Neural cell (in vitro differentiated cells): ENCODE data around the gene F5. TPM values are rescaled to one million over a fixed set of nuclear protein-coding genes. Genes with fewer than 3 reads are reported as not detected.

ENCODE experiments used
- H2AFZ ChIP-seq: fragments of 200-600, 300-800 bp; sonication (generic), shearing (Covaris generic); 2 replicates; pipeline ENCODE4 v1.6.0; 2014; ENCODE audit warnings: low read depth, mild to moderate bottlenecking, antibody characterized with exemption, low read length, moderate library complexity
- H3F3A ChIP-seq: fragments of 200-600 bp; shearing (Covaris generic); 2 replicates; pipeline ENCODE4 v1.6.1; 2016; ENCODE audit warnings: mild to moderate bottlenecking, moderate library complexity, mixed read lengths, antibody characterized with exemption, low read length; ENCODE audit not compliant: insufficient read depth, poor library complexity, severe bottlenecking
- H3K27ac ChIP-seq: fragments of 200-600, 300-800 bp; sonication (generic), shearing (Covaris generic); 2 replicates; pipeline ENCODE4 v1.5.1; 2014; ENCODE audit warnings: mild to moderate bottlenecking, low read length, moderate library complexity
- H3K27me3 ChIP-seq: fragments of 300-800, 200-600 bp; sonication (generic), shearing (Covaris generic); 2 replicates; pipeline ENCODE4 v1.6.0; 2014; ENCODE audit warnings: mild to moderate bottlenecking, low read depth, low read length, moderate library complexity; ENCODE audit not compliant: insufficient read depth
- H3K36me3 ChIP-seq: fragments of 300-800, 200-600 bp; sonication (generic), shearing (Covaris generic); 2 replicates; pipeline ENCODE4 v1.5.1; 2014; ENCODE audit warnings: mild to moderate bottlenecking, antibody characterized with exemption, low read length, moderate library complexity; ENCODE audit not compliant: insufficient read depth
- H3K4me2 ChIP-seq: fragments of 300-800, 200-600 bp; sonication (generic), shearing (Covaris generic); 2 replicates; pipeline ENCODE4 v1.6.0; 2014; ENCODE audit warnings: mild to moderate bottlenecking, low read length
- H3K4me3 ChIP-seq: fragments of 300-800, 200-600 bp; sonication (generic), shearing (Covaris generic); 2 replicates; pipeline ENCODE4 v1.5.1; 2014; ENCODE audit warnings: mild to moderate bottlenecking, low read length, moderate library complexity
- H3K79me2 ChIP-seq: fragments of 200-600 bp; shearing (Covaris generic); replicated peaks from 2 replicates; pipeline ENCODE4 v1.6.0; 2014; ENCODE audit warnings: mild to moderate bottlenecking, low read length, moderate library complexity; ENCODE audit not compliant: insufficient read depth
- H3K9ac ChIP-seq: fragments of 300-800, 200-600 bp; sonication (generic), shearing (Covaris generic); 2 replicates; pipeline ENCODE4 v1.6.1; 2016; ENCODE audit warnings: mild to moderate bottlenecking, low read length, mixed read lengths
- H3K9me2 ChIP-seq: fragments of 200-600 bp; shearing (Covaris generic); 2 replicates; pipeline ENCODE4 v1.6.1; 2016; ENCODE audit warnings: mild to moderate bottlenecking, low read length, mixed read lengths; ENCODE audit not compliant: insufficient read depth
- H3K9me3 ChIP-seq: fragments of 200-600, 300-800 bp; sonication (generic), shearing (Covaris generic); 2 replicates; pipeline ENCODE4 v1.6.1; 2016; ENCODE audit warnings: mild to moderate bottlenecking, mixed run types, low read length, moderate library complexity, mixed read lengths
- H4K20me1 ChIP-seq: fragments of 200-600 bp; shearing (Covaris generic); 2 replicates; pipeline ENCODE4 v1.6.1; 2016; ENCODE audit warnings: mild to moderate bottlenecking, mixed run types; ENCODE audit not compliant: insufficient read depth
- CTCF ChIP-seq: fragments of 450-650 bp; IDR thresholded peaks from 2 replicates; pipeline ENCODE4 v1.5.1; 2014; ENCODE audit warnings: antibody characterized with exemption, mild to moderate bottlenecking, moderate library complexity; ENCODE audit not compliant: poor library complexity, severe bottlenecking
- EP300 ChIP-seq: fragments of 450-650 bp; conservative IDR thresholded peaks from 2 replicates; pipeline ENCODE4 v1.6.1; 2014; ENCODE audit warnings: antibody characterized with exemption, mild to moderate bottlenecking, moderate library complexity; ENCODE audit not compliant: poor library complexity, severe bottlenecking
- EZH2 ChIP-seq: fragments of 200-600, 300-800 bp; shearing (Covaris generic), sonication (generic); IDR thresholded peaks from 2 replicates; pipeline ENCODE4 v1.6.1; 2014; ENCODE audit warnings: antibody characterized with exemption, low read length, borderline replicate concordance, mild to moderate bottlenecking; ENCODE audit not compliant: insufficient read depth, poor library complexity, severe bottlenecking
- MXI1 ChIP-seq: fragments of 450-650 bp; conservative IDR thresholded peaks from 2 replicates; pipeline ENCODE4 v1.6.1; 2014; ENCODE audit warnings: antibody characterized with exemption, mild to moderate bottlenecking; ENCODE audit not compliant: poor library complexity, severe bottlenecking
- POLR2AphosphoS5 ChIP-seq: IDR thresholded peaks from 2 replicates; pipeline ENCODE4 v1.6.1; 2012
- RAD21 ChIP-seq: fragments of 450-650 bp; conservative IDR thresholded peaks from 2 replicates; pipeline ENCODE4 v1.6.1; 2014; ENCODE audit warnings: antibody characterized with exemption, mild to moderate bottlenecking, moderate library complexity
- REST ChIP-seq: IDR thresholded peaks from 2 replicates; pipeline ENCODE4 v1.6.1; 2012; ENCODE audit warnings: borderline replicate concordance
- SMC3 ChIP-seq: fragments of 450-650 bp; conservative IDR thresholded peaks from 2 replicates; pipeline ENCODE4 v1.6.1; 2014; ENCODE audit warnings: antibody characterized with exemption, mild to moderate bottlenecking, moderate library complexity; ENCODE audit not compliant: poor library complexity
- TAF1 ChIP-seq: IDR thresholded peaks from 2 replicates; pipeline ENCODE4 v1.6.1; 2012; ENCODE audit warnings: low read depth
- polyA plus RNA-seq: library from polyadenylated mRNA; depleted of rRNA; stranded (reverse); fragments of >200 nt; gene quantifications from 2 replicates; pipeline ENCODE4 v1.2.3, GENCODE V29; 2014

The F5 gene
- polyA plus RNA-seq, 1 donor from 2014 or later = not detected

GRCh38 chr1:169610108-169610507, 23.8 kb upstream of the F5 start:
- no peaks in the 10 kb centered on the region for H3K27me3 ChIP-seq
- no peak overlapping the region for H3K4me3 ChIP-seq
- TF ChIP-seq REST = no peak
- no peak for TF ChIP-seq RAD21
- no peak overlapping the region for H3K4me2 ChIP-seq
- no peaks in the 10 kb centered on the region for H3K79me2 ChIP-seq
- H3F3A ChIP-seq = no peaks in the 10 kb centered on the region
- H3K9me3 ChIP-seq = no peaks in the 10 kb centered on the region
- H3K27ac ChIP-seq = no peak overlapping the region
- no peaks in the 10 kb centered on the region for H3K9me2 ChIP-seq
- no peaks in the 10 kb centered on the region for H4K20me1 ChIP-seq
- H3K9ac ChIP-seq = no peak overlapping the region
- no peaks in the 10 kb centered on the region for H3K36me3 ChIP-seq
- H2AFZ ChIP-seq = no peak overlapping the region

GRCh38 chr1:169608226-169608625, 21.9 kb upstream of the F5 start:
- no peaks in the 10 kb centered on the region for H3K9me2 ChIP-seq
- TF ChIP-seq TAF1 (no peak), RAD21 (no peak), EZH2 (no peak), CTCF (no peak), POLR2AphosphoS5 (no peak), REST (no peak), MXI1 (no peak), EP300 (no peak), SMC3 (no peak)
- no peaks in the 10 kb centered on the region for H3K36me3 ChIP-seq

More at GRCh38 chr1:169608226-169608625, 21.9 kb upstream of the F5 start:
- no peaks in the 10 kb centered on the region for H4K20me1 ChIP-seq
- no peak overlapping the region for H3K9ac ChIP-seq
- no peaks in the 10 kb centered on the region for H3K9me3 ChIP-seq
- no peak overlapping the region for H2AFZ ChIP-seq
- H3K4me3 ChIP-seq = no peak overlapping the region
- H3K27ac ChIP-seq = no peak overlapping the region
- no peak overlapping the region for H3K4me2 ChIP-seq
- H3F3A ChIP-seq = no peaks in the 10 kb centered on the region
- H3K79me2 ChIP-seq = no peaks in the 10 kb centered on the region
- H3K27me3 ChIP-seq = no peaks in the 10 kb centered on the region
